ENCODE measurements around the gene DNAJC19.
A peak's percentile ranks its signal among the peaks of the same experiment; 100 is the strongest.

Gene DNAJC19

DNA sequence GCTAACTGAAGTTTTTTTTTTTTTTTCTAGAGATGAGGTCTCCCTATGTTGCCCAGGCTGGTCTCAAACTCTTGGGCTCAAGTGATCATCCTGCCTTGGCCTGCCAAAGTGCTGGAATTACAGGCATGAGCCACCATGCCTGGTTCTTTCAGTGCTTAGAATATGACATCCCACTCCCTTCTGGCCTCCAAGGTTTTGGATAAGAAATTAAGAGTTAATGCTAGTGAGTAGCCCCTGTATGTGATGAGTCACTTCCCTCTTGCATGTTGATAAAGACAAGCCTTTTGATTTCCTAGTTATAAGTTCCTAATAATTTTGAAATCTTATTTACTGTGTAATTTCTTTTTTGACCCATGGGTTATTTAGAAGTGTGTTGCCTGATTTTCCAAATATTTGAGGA, 35.7 kb upstream of the DNAJC19 start:
- POLR2A ChIA-PET: no interaction called here

DNA sequence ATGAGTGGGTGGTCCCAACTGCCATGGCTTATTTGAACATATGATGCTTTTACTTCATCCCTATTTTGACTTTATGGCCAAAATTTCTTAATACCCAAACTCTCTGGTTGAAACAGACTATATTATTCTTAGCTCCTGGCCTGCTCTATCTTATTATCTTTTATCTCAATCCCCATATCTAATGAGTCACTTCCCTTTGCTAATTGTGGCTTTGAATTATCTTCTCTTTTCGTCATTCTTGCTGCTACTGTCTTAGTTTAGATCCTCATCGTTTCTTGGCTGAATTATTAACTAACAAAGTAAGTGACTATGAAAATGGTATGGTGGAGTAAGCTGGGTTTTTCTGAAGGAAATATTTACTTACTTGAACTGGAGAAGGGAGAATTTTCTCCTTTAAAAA, 28.2 kb upstream of the DNAJC19 start:
- Histone ChIP-seq H3K4me3 (ENCODE audit: low read depth, low read length) (no peak overlapping the region), H3K9me3 (ENCODE audit: control insufficient read depth, insufficient read depth, low read depth, low read length) (no peaks in the 10 kb centered on the region), H3K27ac (ENCODE audit: extremely low read depth, low read depth, low read length) (no peak overlapping the region), H3K4me1 (ENCODE audit: control insufficient read depth, insufficient read depth, low read length) (no peaks in the 10 kb centered on the region), H3K36me3 (ENCODE audit: control insufficient read depth in 2 of 2, insufficient read depth in 1 of 2, low read length in 2 of 2) (no peaks in the 10 kb centered on the region)
- ChIA-PET POLR2A (no interaction called here), CTCF (no interaction called here)
- TF ChIP-seq ZSCAN30 (tag by site-specific recombination; IDR thresholded peaks at IDR 0.05) (no peak), ZNF391 (tag by site-specific recombination; IDR thresholded peaks at IDR 0.05; ENCODE audit: borderline replicate concordance, low read depth) (no peak), BCL11A (tag by site-specific recombination; IDR thresholded peaks at IDR 0.05; ENCODE audit: low read depth) (no peak), ZNF221 (tag by site-specific recombination; IDR thresholded peaks at IDR 0.05; ENCODE audit: borderline replicate concordance) (no peak), ZNF23 (tag by site-specific recombination; IDR thresholded peaks at IDR 0.05; ENCODE audit: borderline replicate concordance) (no peak), ZNF155 (tag by site-specific recombination; IDR thresholded peaks at IDR 0.05) (no peak), ZNF239 (tag by site-specific recombination; IDR thresholded peaks at IDR 0.05) (no peak), ZNF335 (tag by site-specific recombination; conservative IDR thresholded peaks at IDR 0.05) (no peak), ZFP69B (tag by site-specific recombination; IDR thresholded peaks at IDR 0.05) (no peak), ZFP41 (tag by site-specific recombination; IDR thresholded peaks at IDR 0.05; ENCODE audit: borderline replicate concordance) (no peak), ZNF423 (tag by site-specific recombination; IDR thresholded peaks at IDR 0.05) (no peak), ZNF138 (tag by site-specific recombination; IDR thresholded peaks at IDR 0.05; ENCODE audit: borderline replicate concordance) (no peak), SCRT2 (tag by site-specific recombination; IDR thresholded peaks at IDR 0.05) (no peak), ZIC2 (tag by site-specific recombination; IDR thresholded peaks at IDR 0.05) (no peak), EGR2 (tag by site-specific recombination; IDR thresholded peaks at IDR 0.05; ENCODE audit: low read depth) (no peak), PRDM1 (tag by site-specific recombination; IDR thresholded peaks at IDR 0.05) (no peak)
- TF ChIP-seq, protein P1, sequence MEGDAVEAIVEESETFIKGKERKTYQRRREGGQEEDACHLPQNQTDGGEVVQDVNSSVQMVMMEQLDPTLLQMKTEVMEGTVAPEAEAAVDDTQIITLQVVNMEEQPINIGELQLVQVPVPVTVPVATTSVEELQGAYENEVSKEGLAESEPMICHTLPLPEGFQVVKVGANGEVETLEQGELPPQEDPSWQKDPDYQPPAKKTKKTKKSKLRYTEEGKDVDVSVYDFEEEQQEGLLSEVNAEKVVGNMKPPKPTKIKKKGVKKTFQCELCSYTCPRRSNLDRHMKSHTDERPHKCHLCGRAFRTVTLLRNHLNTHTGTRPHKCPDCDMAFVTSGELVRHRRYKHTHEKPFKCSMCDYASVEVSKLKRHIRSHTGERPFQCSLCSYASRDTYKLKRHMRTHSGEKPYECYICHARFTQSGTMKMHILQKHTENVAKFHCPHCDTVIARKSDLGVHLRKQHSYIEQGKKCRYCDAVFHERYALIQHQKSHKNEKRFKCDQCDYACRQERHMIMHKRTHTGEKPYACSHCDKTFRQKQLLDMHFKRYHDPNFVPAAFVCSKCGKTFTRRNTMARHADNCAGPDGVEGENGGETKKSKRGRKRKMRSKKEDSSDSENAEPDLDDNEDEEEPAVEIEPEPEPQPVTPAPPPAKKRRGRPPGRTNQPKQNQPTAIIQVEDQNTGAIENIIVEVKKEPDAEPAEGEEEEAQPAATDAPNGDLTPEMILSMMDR (tag by site-specific recombination; IDR thresholded peaks at IDR 0.05): no peak
- TF ChIP-seq, protein P2, sequence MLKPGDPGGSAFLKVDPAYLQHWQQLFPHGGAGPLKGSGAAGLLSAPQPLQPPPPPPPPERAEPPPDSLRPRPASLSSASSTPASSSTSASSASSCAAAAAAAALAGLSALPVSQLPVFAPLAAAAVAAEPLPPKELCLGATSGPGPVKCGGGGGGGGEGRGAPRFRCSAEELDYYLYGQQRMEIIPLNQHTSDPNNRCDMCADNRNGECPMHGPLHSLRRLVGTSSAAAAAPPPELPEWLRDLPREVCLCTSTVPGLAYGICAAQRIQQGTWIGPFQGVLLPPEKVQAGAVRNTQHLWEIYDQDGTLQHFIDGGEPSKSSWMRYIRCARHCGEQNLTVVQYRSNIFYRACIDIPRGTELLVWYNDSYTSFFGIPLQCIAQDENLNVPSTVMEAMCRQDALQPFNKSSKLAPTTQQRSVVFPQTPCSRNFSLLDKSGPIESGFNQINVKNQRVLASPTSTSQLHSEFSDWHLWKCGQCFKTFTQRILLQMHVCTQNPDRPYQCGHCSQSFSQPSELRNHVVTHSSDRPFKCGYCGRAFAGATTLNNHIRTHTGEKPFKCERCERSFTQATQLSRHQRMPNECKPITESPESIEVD (tag by site-specific recombination; IDR thresholded peaks at IDR 0.05): no peak
- TF ChIP-seq, protein P3, sequence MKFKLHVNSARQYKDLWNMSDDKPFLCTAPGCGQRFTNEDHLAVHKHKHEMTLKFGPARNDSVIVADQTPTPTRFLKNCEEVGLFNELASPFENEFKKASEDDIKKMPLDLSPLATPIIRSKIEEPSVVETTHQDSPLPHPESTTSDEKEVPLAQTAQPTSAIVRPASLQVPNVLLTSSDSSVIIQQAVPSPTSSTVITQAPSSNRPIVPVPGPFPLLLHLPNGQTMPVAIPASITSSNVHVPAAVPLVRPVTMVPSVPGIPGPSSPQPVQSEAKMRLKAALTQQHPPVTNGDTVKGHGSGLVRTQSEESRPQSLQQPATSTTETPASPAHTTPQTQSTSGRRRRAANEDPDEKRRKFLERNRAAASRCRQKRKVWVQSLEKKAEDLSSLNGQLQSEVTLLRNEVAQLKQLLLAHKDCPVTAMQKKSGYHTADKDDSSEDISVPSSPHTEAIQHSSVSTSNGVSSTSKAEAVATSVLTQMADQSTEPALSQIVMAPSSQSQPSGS (tag by site-specific recombination; IDR thresholded peaks at IDR 0.05; ENCODE audit: low read depth): no peak
- TF ChIP-seq, protein P4, sequence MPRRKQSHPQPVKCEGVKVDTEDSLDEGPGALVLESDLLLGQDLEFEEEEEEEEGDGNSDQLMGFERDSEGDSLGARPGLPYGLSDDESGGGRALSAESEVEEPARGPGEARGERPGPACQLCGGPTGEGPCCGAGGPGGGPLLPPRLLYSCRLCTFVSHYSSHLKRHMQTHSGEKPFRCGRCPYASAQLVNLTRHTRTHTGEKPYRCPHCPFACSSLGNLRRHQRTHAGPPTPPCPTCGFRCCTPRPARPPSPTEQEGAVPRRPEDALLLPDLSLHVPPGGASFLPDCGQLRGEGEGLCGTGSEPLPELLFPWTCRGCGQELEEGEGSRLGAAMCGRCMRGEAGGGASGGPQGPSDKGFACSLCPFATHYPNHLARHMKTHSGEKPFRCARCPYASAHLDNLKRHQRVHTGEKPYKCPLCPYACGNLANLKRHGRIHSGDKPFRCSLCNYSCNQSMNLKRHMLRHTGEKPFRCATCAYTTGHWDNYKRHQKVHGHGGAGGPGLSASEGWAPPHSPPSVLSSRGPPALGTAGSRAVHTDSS (tag by site-specific recombination; IDR thresholded peaks at IDR 0.05): no peak

More for the DNA sequence above, 35.7 kb upstream of the DNAJC19 start:
- Histone ChIP-seq H3K4me3 (ENCODE audit: low read depth, low read length) (no peak overlapping the region), H3K27ac (ENCODE audit: extremely low read depth, low read depth, low read length) (no peak overlapping the region), H3K36me3 (ENCODE audit: control insufficient read depth in 2 of 2, insufficient read depth in 1 of 2, low read length in 2 of 2) (no peaks in the 10 kb centered on the region), H3K4me1 (ENCODE audit: control insufficient read depth, insufficient read depth, low read length) (no peaks in the 10 kb centered on the region), H3K9me3 (ENCODE audit: control insufficient read depth, insufficient read depth, low read depth, low read length) (no peaks in the 10 kb centered on the region)
- CTCF ChIA-PET: no interaction called here
- peak; percentile 89 for TF ChIP-seq TRIM28 (IDR thresholded peaks at IDR 0.05; ENCODE audit: borderline replicate concordance, low read length)
- no peak for TF ChIP-seq ZNF266 (tag by site-specific recombination; IDR thresholded peaks at IDR 0.05; ENCODE audit: low read depth)
- peak; percentile 73 for TF ChIP-seq SETDB1 (IDR thresholded peaks at IDR 0.05; ENCODE audit: insufficient read length, low read length)
- TF ChIP-seq, protein P5, sequence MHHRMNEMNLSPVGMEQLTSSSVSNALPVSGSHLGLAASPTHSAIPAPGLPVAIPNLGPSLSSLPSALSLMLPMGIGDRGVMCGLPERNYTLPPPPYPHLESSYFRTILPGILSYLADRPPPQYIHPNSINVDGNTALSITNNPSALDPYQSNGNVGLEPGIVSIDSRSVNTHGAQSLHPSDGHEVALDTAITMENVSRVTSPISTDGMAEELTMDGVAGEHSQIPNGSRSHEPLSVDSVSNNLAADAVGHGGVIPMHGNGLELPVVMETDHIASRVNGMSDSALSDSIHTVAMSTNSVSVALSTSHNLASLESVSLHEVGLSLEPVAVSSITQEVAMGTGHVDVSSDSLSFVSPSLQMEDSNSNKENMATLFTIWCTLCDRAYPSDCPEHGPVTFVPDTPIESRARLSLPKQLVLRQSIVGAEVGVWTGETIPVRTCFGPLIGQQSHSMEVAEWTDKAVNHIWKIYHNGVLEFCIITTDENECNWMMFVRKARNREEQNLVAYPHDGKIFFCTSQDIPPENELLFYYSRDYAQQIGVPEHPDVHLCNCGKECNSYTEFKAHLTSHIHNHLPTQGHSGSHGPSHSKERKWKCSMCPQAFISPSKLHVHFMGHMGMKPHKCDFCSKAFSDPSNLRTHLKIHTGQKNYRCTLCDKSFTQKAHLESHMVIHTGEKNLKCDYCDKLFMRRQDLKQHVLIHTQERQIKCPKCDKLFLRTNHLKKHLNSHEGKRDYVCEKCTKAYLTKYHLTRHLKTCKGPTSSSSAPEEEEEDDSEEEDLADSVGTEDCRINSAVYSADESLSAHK (tag by site-specific recombination; IDR thresholded peaks at IDR 0.05): no peak
- TF ChIP-seq ZNF791 (tag by site-specific recombination; IDR thresholded peaks at IDR 0.05): peak; percentile 94

Measured in HEK293 (cell line).